ENCODE measurements around the gene ZNHIT6. TPM values are rescaled to one million over a fixed set of nuclear protein-coding genes. Genes with fewer than 3 reads are reported as not detected.

ZNHIT6 gene
- polyA plus RNA-seq, 3 donors: 1.7 to 3.2 (median 2.0) TPM

- Mint-ChIP-seq H3K36me3 (no peaks in the 10 kb centered on the region), H3K27ac (no peak overlapping the region), H3K9me3 (peaks cover 0 to 8% (median 3%) of the 10 kb centered on the region in 7 donors), H3K4me1 (no peaks in the 10 kb centered on the region), H3K4me3 (no peak overlapping the region), H3K27me3 (ENCODE audit: low read depth in 3 of 3) (peaks cover 1 to 4% (median 2%) of the 10 kb centered on the region in 3 donors)
- no peak for TF ChIP-seq CTCF (IDR thresholded peaks at IDR 0.05)
- no peaks in the 10 kb centered on the region for H4K20me1 ChIP-seq (ENCODE audit: insufficient read depth, low read length)
- H3K4me1 ChIP-seq (ENCODE audit: control insufficient read depth in 1 of 2, insufficient read depth in 2 of 2, low read length in 2 of 2): no peaks in the 10 kb centered on the region
- peaks cover 0 to 4% of the 10 kb centered on the region in 2 donors for H3K9me3 ChIP-seq (replicated peaks in 1 of 2; ENCODE audit: control insufficient read depth in 1 of 2, insufficient read depth in 1 of 2, low read length in 2 of 2)
- no peak overlapping the region for H2AFZ ChIP-seq (ENCODE audit: insufficient read depth, low read depth, low read length, poor library complexity, severe bottlenecking)
- WGBS (ENCODE audit: insufficient coverage): 67% methylated on average over 1 of the region's 2 CpGs
- H3K36me3 ChIP-seq (replicated peaks in 1 of 2; ENCODE audit: control insufficient read depth in 1 of 2, insufficient read depth in 2 of 2, low read length in 2 of 2): no peaks in the 10 kb centered on the region
- intact Hi-C loops (cut with micrococcal nuclease): no loop called here
- no peak overlapping the region for H3K9ac ChIP-seq (ENCODE audit: insufficient read depth, low read length, poor library complexity, severe bottlenecking)
- no peak overlapping the region for H3K4me3 ChIP-seq (replicated peaks in 1 of 3; ENCODE audit: low read depth in 2 of 3, low read length in 3 of 3)
- no peaks in the 10 kb centered on the region for H3K27me3 ChIP-seq (ENCODE audit: control insufficient read depth in 2 of 2, insufficient read depth in 2 of 2, low read length in 2 of 2)
- DNase-seq: no peak
- no peak overlapping the region for H3K27ac ChIP-seq (ENCODE audit: low read depth in 1 of 2, low read length in 2 of 2)
- no peak overlapping the region for H3K4me2 ChIP-seq (replicated peaks; ENCODE audit: extremely low read depth, low read length, poor library complexity, severe bottlenecking)
- H3K79me2 ChIP-seq (ENCODE audit: insufficient read depth, low read length): no peaks in the 10 kb centered on the region
These were observed 108.6 kb downstream of the ZNHIT6 start for GRCh38 chr1:85599681-85600080.

Other genes starting within 250 kb of the ZNHIT6 start
- not detected for gene DDAH1, start 243.3 kb downstream of the ZNHIT6 start, polyA plus RNA-seq
- gene CCN1, start 127.7 kb downstream of the ZNHIT6 start, polyA plus RNA-seq: not detected

Data from CD14-positive monocyte (primary cell).